DND-41 (cell line): ENCODE results near the gene KATNIP.

Experiments
- ATAC-seq: fragments of 200-7000 bp; cut with Tn5 transposase; 3 replicates; pipeline ENCODE4 v1.9.1; 2021; ENCODE audit warnings: low read depth; ENCODE audit not compliant: insufficient read depth
- DNase-seq: peaks from one replicate; pipeline ENCODE4 v3.0.0-alpha.2; 2020
- H2AFZ ChIP-seq: 2 replicates; pipeline ENCODE4 v1.6.0; 2012; ENCODE audit warnings: low read depth, low read length
- H3K27ac ChIP-seq: 2 replicates; pipeline ENCODE4 v1.5.1; 2012; ENCODE audit warnings: low read length, inconsistent platforms
- H3K27me3 ChIP-seq: fragments of 200-600 bp; sonication (generic); 2 replicates; pipeline ENCODE4 v1.6.0; 2012; ENCODE audit warnings: low read length, mild to moderate bottlenecking, inconsistent platforms; ENCODE audit not compliant: insufficient read depth, poor library complexity
- H3K36me3 ChIP-seq: 2 replicates; pipeline ENCODE4 v1.5.1; 2012; ENCODE audit warnings: low read length, inconsistent platforms; ENCODE audit not compliant: insufficient read depth
- H3K4me1 ChIP-seq: 2 replicates; pipeline ENCODE4 v1.5.1; 2012; ENCODE audit warnings: mild to moderate bottlenecking, low read length; ENCODE audit not compliant: insufficient read depth
- H3K4me2 ChIP-seq: 2 replicates; pipeline ENCODE4 v1.6.0; 2012; ENCODE audit warnings: mild to moderate bottlenecking, moderate library complexity, low read length, inconsistent platforms; ENCODE audit not compliant: insufficient read depth
- H3K4me3 ChIP-seq, 2 experiments: fragments of 200-600 bp in 1 of 2; shearing (Covaris generic) in 1 of 2; 2 replicates each; pipeline ENCODE4 v1.5.1; 2012 to 2016; ENCODE audit warnings: inconsistent platforms in 2 of 2, low read length in 2 of 2, mild to moderate bottlenecking in 2 of 2, low read depth in 1 of 2, moderate library complexity in 1 of 2
- H3K79me2 ChIP-seq: 2 replicates; pipeline ENCODE4 v1.6.0; 2012; ENCODE audit warnings: low read length, inconsistent platforms; ENCODE audit not compliant: insufficient read depth
- H3K9ac ChIP-seq: 2 replicates; pipeline ENCODE4 v1.6.0; 2012; ENCODE audit warnings: low read depth, mild to moderate bottlenecking, inconsistent platforms, low read length, moderate library complexity
- H3K9me3 ChIP-seq: 2 replicates; pipeline ENCODE4 v1.5.1; 2012; ENCODE audit warnings: low read length, moderate library complexity, mild to moderate bottlenecking, inconsistent platforms; ENCODE audit not compliant: insufficient read depth, severe bottlenecking
- H4K20me1 ChIP-seq: 2 replicates; pipeline ENCODE4 v1.6.0; 2012; ENCODE audit warnings: low read length; ENCODE audit not compliant: insufficient read depth
- CTCF ChIP-seq: IDR thresholded peaks from 2 replicates; pipeline ENCODE4 v1.5.1; 2012; ENCODE audit warnings: borderline replicate concordance, low read length, moderate library complexity, mild to moderate bottlenecking; ENCODE audit not compliant: poor library complexity, severe bottlenecking; ENCODE audit errors: extremely low read depth
- EZH2 ChIP-seq: IDR thresholded peaks from 3 replicates; pipeline ENCODE4 v1.6.1; 2012; ENCODE audit warnings: borderline replicate concordance, low read depth, mild to moderate bottlenecking, moderate library complexity, low read length, inconsistent platforms; ENCODE audit not compliant: severe bottlenecking

KATNIP gene

GRCh38 chr16:27526180-27526579, 23.8 kb upstream of the KATNIP start:
- peak; percentile 24 for DNase-seq
- Histone ChIP-seq H3K9me3 (no peaks in the 10 kb centered on the region), H3K27ac (no peak overlapping the region), H3K4me3 (no peak overlapping the region), H2AFZ (no peak overlapping the region), H3K9ac (no peak overlapping the region), H3K27me3 (no peaks in the 10 kb centered on the region), H3K4me1 (no peaks in the 10 kb centered on the region), H3K36me3 (peaks cover 74% of the 10 kb centered on the region), H3K79me2 (no peaks in the 10 kb centered on the region), H3K4me2 (no peak overlapping the region), H4K20me1 (no peaks in the 10 kb centered on the region)
- TF ChIP-seq EZH2 (no peak), CTCF (no peak)
- ATAC-seq = no peak

GRCh38 chr16:27528294-27528693, 21.6 kb upstream of the KATNIP start:
- Histone ChIP-seq H3K4me2 (no peak overlapping the region), H3K4me1 (no peaks in the 10 kb centered on the region), H3K36me3 (peaks cover 91% of the 10 kb centered on the region), H3K27me3 (no peaks in the 10 kb centered on the region), H3K4me3 (no peak overlapping the region), H2AFZ (no peak overlapping the region), H3K9ac (no peak overlapping the region), H3K9me3 (no peaks in the 10 kb centered on the region), H3K79me2 (no peaks in the 10 kb centered on the region), H3K27ac (no peak overlapping the region), H4K20me1 (no peaks in the 10 kb centered on the region)
- TF ChIP-seq CTCF (no peak), EZH2 (no peak)
- no peak for ATAC-seq
- DNase-seq = no peak

- H3K79me2 ChIP-seq = no peaks in the 10 kb centered on the region
- H3K4me2 ChIP-seq = no peak overlapping the region
- no peak for TF ChIP-seq EZH2
- no peak for TF ChIP-seq CTCF
- H2AFZ ChIP-seq = no peak overlapping the region
- H3K36me3 ChIP-seq = peaks cover 89% of the 10 kb centered on the region
- DNase-seq = no peak
- no peaks in the 10 kb centered on the region for H3K9me3 ChIP-seq
- ATAC-seq = no peak
- H3K9ac ChIP-seq = no peak overlapping the region
- no peak overlapping the region for H3K4me3 ChIP-seq
- H3K27me3 ChIP-seq = no peaks in the 10 kb centered on the region
- no peaks in the 10 kb centered on the region for H4K20me1 ChIP-seq
- no peak overlapping the region for H3K27ac ChIP-seq
- no peaks in the 10 kb centered on the region for H3K4me1 ChIP-seq
These were observed 20.0 kb upstream of the KATNIP start for GRCh38 chr16:27529962-27530361.

GRCh38 chr16:27531186-27531585, 18.8 kb upstream of the KATNIP start:
- no peak overlapping the region for H2AFZ ChIP-seq
- no peaks in the 10 kb centered on the region for H4K20me1 ChIP-seq
- no peaks in the 10 kb centered on the region for H3K9me3 ChIP-seq
- no peak overlapping the region for H3K27ac ChIP-seq
- no peaks in the 10 kb centered on the region for H3K79me2 ChIP-seq
- TF ChIP-seq CTCF (no peak), EZH2 (no peak)
- DNase-seq (no peak), ATAC-seq (no peak)
- no peak overlapping the region for H3K9ac ChIP-seq
- peaks cover 89% of the 10 kb centered on the region for H3K36me3 ChIP-seq
- no peak overlapping the region for H3K4me3 ChIP-seq
- H3K4me2 ChIP-seq = no peak overlapping the region
- no peaks in the 10 kb centered on the region for H3K4me1 ChIP-seq
- H3K27me3 ChIP-seq = no peaks in the 10 kb centered on the region
